ENCODE results near the gene ARHGDIB.

DNA sequence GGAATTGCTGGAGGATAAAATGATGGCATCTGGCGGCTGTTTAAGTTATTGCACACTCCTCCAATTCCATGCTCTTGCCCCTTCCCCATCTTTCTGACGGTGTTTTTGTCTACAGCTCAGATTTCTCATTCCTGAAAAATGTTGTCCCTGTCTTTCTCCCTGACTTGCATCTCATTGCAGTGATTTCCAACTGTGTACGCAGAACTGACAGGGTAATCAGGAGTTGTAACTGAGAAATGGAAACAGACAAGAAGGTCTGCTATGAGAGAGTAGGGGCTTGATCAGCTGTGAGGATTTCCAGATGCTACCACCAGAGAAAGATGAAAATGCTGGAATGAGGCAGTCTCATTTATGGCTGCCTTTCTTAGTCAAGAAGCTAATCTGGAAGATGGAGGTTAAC, 24.4 kb downstream of the ARHGDIB start:
- TF ChIP-seq, protein P1, sequence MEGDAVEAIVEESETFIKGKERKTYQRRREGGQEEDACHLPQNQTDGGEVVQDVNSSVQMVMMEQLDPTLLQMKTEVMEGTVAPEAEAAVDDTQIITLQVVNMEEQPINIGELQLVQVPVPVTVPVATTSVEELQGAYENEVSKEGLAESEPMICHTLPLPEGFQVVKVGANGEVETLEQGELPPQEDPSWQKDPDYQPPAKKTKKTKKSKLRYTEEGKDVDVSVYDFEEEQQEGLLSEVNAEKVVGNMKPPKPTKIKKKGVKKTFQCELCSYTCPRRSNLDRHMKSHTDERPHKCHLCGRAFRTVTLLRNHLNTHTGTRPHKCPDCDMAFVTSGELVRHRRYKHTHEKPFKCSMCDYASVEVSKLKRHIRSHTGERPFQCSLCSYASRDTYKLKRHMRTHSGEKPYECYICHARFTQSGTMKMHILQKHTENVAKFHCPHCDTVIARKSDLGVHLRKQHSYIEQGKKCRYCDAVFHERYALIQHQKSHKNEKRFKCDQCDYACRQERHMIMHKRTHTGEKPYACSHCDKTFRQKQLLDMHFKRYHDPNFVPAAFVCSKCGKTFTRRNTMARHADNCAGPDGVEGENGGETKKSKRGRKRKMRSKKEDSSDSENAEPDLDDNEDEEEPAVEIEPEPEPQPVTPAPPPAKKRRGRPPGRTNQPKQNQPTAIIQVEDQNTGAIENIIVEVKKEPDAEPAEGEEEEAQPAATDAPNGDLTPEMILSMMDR (conservative IDR thresholded peaks at IDR 0.05 in 1 of 2, IDR thresholded peaks at IDR 0.05 in 1 of 2; ENCODE audit: low read depth in 1 of 2, low read length in 2 of 2), result no peak
- no peak for TF ChIP-seq EZH2 (IDR thresholded peaks at IDR 0.05; ENCODE audit: low read length, missing control alignments)

Data from fibroblast of lung (primary cell).